H9 (cell line): Measurements from ENCODE around the gene ZBTB38. TPM values are rescaled to one million over a fixed set of nuclear protein-coding genes. Genes with fewer than 3 reads are reported as not detected.

Experiments used
- DNase-seq: peaks from one replicate; pipeline ENCODE4 v3.0.0-alpha.2; 2017
- H2AFZ ChIP-seq: one replicate; pipeline ENCODE4 v1.6.1; 2013; ENCODE audit warnings: mild to moderate bottlenecking, low read length, control low read depth, moderate library complexity
- H2AK5ac ChIP-seq: 2 replicates; pipeline ENCODE4 v1.6.1; 2013; ENCODE audit warnings: low read length, control low read depth, mixed read lengths; ENCODE audit not compliant: insufficient read length
- H2BK120ac ChIP-seq: one replicate; pipeline ENCODE4 v1.6.1; 2013; ENCODE audit warnings: low read depth, mild to moderate bottlenecking, low read length, control low read depth, inconsistent platforms; ENCODE audit not compliant: poor library complexity, severe bottlenecking
- H2BK12ac ChIP-seq: 2 replicates; pipeline ENCODE4 v1.6.1; 2013; ENCODE audit warnings: low read length, control low read depth, mixed read lengths, low read depth; ENCODE audit not compliant: insufficient read length
- H2BK15ac ChIP-seq: 2 replicates; pipeline ENCODE4 v1.6.1; 2013; ENCODE audit warnings: low read depth, low read length, control low read depth
- H2BK20ac ChIP-seq: one replicate; pipeline ENCODE4 v1.6.1; 2013; ENCODE audit warnings: low read depth, mild to moderate bottlenecking, low read length, control low read depth, inconsistent platforms; ENCODE audit not compliant: poor library complexity, severe bottlenecking
- H2BK5ac ChIP-seq: 2 replicates; pipeline ENCODE4 v1.6.1; 2013; ENCODE audit warnings: low read length, control low read depth, mixed read lengths; ENCODE audit not compliant: insufficient read length
- H3K14ac ChIP-seq: 2 replicates; pipeline ENCODE4 v1.6.1; 2013; ENCODE audit warnings: low read length, control low read depth; ENCODE audit not compliant: insufficient read depth
- H3K18ac ChIP-seq: 2 replicates; pipeline ENCODE4 v1.6.1; 2013; ENCODE audit warnings: low read depth, mild to moderate bottlenecking, mixed read lengths, low read length, control low read depth; ENCODE audit not compliant: insufficient read length
- H3K23ac ChIP-seq: 2 replicates; pipeline ENCODE4 v1.6.1; 2013; ENCODE audit warnings: low read length, control low read depth, mixed read lengths, low read depth; ENCODE audit not compliant: insufficient read length
- H3K23me2 ChIP-seq: 2 replicates; pipeline ENCODE4 v1.6.1; 2013; ENCODE audit warnings: low read depth, mild to moderate bottlenecking, mixed read lengths, low read length, control low read depth; ENCODE audit not compliant: insufficient read length, poor library complexity, severe bottlenecking
- H3K27ac ChIP-seq: 2 replicates; pipeline ENCODE4 v1.5.1; 2013; ENCODE audit warnings: low read length, control low read depth, mixed read lengths, low read depth; ENCODE audit not compliant: insufficient read length
- H3K27me3 ChIP-seq: 2 replicates; pipeline ENCODE4 v1.6.1; 2013; ENCODE audit warnings: low read length, control low read depth, inconsistent platforms; ENCODE audit not compliant: insufficient read depth
- H3K4ac ChIP-seq: 2 replicates; pipeline ENCODE4 v1.6.1; 2013; ENCODE audit warnings: low read depth, mild to moderate bottlenecking, control low read depth, inconsistent platforms, low read length, moderate library complexity
- H3K4me1 ChIP-seq: 2 replicates; pipeline ENCODE4 v1.6.1; 2013; ENCODE audit warnings: low read length, control low read depth, inconsistent platforms; ENCODE audit not compliant: insufficient read depth
- H3K4me2 ChIP-seq: 2 replicates; pipeline ENCODE4 v1.6.1; 2013; ENCODE audit warnings: low read length, control low read depth, mixed read lengths; ENCODE audit not compliant: insufficient read length, insufficient read depth
- H3K56ac ChIP-seq: 2 replicates; pipeline ENCODE4 v1.6.1; 2013; ENCODE audit warnings: low read depth, mild to moderate bottlenecking, mixed read lengths, low read length, control low read depth; ENCODE audit not compliant: insufficient read length
- H3K79me1 ChIP-seq: 2 replicates; pipeline ENCODE4 v1.6.1; 2013; ENCODE audit warnings: low read depth, mild to moderate bottlenecking, moderate library complexity, low read length, control low read depth, inconsistent platforms; ENCODE audit not compliant: insufficient read depth, poor library complexity, severe bottlenecking
- H3K79me2 ChIP-seq: 2 replicates; pipeline ENCODE4 v1.6.1; 2013; ENCODE audit warnings: low read length, control low read depth, inconsistent platforms; ENCODE audit not compliant: insufficient read depth
- H3K9ac ChIP-seq: 2 replicates; pipeline ENCODE4 v1.6.1; 2013; ENCODE audit warnings: low read length, control low read depth, mixed read lengths; ENCODE audit not compliant: insufficient read length; ENCODE audit errors: extremely low read depth
- H3K9me3 ChIP-seq: one replicate; pipeline ENCODE4 v1.6.1; 2013; ENCODE audit warnings: low read depth, low read length, inconsistent platforms; ENCODE audit not compliant: control insufficient read depth
- H3T11ph ChIP-seq: one replicate; pipeline ENCODE4 v1.6.1; 2013; ENCODE audit warnings: mild to moderate bottlenecking, low read length, control low read depth, inconsistent platforms
- H4K20me1 ChIP-seq: one replicate; pipeline ENCODE4 v1.6.1; 2013; ENCODE audit not compliant: control insufficient read depth, insufficient read length, insufficient read depth
- H4K5ac ChIP-seq: 2 replicates; pipeline ENCODE4 v1.6.1; 2013; ENCODE audit warnings: low read depth, mild to moderate bottlenecking, mixed read lengths, low read length, control low read depth; ENCODE audit not compliant: insufficient read length
- H4K8ac ChIP-seq: replicated peaks from 2 replicates; pipeline ENCODE4 v1.6.1; 2013; ENCODE audit warnings: low read length, control low read depth, mixed read lengths, low read depth; ENCODE audit not compliant: insufficient read length
- H4K91ac ChIP-seq: 2 replicates; pipeline ENCODE4 v1.6.1; 2013; ENCODE audit warnings: low read depth, mild to moderate bottlenecking, moderate library complexity, mixed read lengths, low read length, control low read depth; ENCODE audit not compliant: insufficient read length
- H3K27ac Mint-ChIP-seq, 3 experiments: 2 replicates in 2 of 3; 3 replicates in 1 of 3; pipeline ENCODE4 v1.8.0; 2020 to 2021; ENCODE audit warnings: mixed read lengths in 3 of 3, mild to moderate bottlenecking in 1 of 3, moderate library complexity in 1 of 3
- H3K27me3 Mint-ChIP-seq: 2 replicates; pipeline ENCODE4 v1.8.0; 2021; ENCODE audit warnings: low read depth, mild to moderate bottlenecking, moderate library complexity, mixed read lengths
- H3K36me3 Mint-ChIP-seq, 3 experiments: 2 replicates in 2 of 3; 3 replicates in 1 of 3; pipeline ENCODE4 v1.8.0; 2020 to 2021; ENCODE audit warnings: low read depth in 3 of 3, mixed read lengths in 3 of 3; ENCODE audit not compliant: insufficient read depth in 1 of 3
- H3K4me1 Mint-ChIP-seq, 2 experiments: 2 replicates each; pipeline ENCODE4 v1.8.0; 2020; ENCODE audit warnings: mixed read lengths in 2 of 2
- H3K4me3 Mint-ChIP-seq, 2 experiments: 2 replicates in 1 of 2; 3 replicates in 1 of 2; pipeline ENCODE4 v1.8.0; 2020 to 2021; ENCODE audit warnings: mild to moderate bottlenecking in 2 of 2, mixed read lengths in 2 of 2, moderate library complexity in 1 of 2
- H3K9me3 Mint-ChIP-seq, 2 experiments: 2 replicates in 1 of 2; 3 replicates in 1 of 2; pipeline ENCODE4 v1.8.0; 2020; ENCODE audit warnings: mild to moderate bottlenecking in 2 of 2, mixed read lengths in 2 of 2, moderate library complexity in 1 of 2
- WGBS: extraction: QIAGEN DNeasy Blood & Tissue Kit; methylation state at CpG from one replicate; pipeline ENCODE4 v1.1.7; 2013; ENCODE audit warnings: missing lambda C conversion rate, low lambda C conversion rate, mixed read lengths; ENCODE audit not compliant: insufficient read length; ENCODE audit errors: extremely low coverage; 5-methylcytosine and 5-hydroxymethylcytosine counted together
- total RNA-seq: library from RNA; stranded (reverse); gene quantifications from 2 replicates; pipeline ENCODE4 v1.2.1, GENCODE V29; 2021
- TF ChIP-seq, protein P1 (sequence below): fragments of 200-600 bp; sonication (generic); conservative IDR thresholded peaks from 3 replicates; pipeline ENCODE4 v1.8.0; 2021; ENCODE audit warnings: antibody characterized with exemption, mild to moderate bottlenecking

Gene ZBTB38
- total RNA-seq, 1 experiment from 2014 or later, result 14.6 TPM

DNA sequence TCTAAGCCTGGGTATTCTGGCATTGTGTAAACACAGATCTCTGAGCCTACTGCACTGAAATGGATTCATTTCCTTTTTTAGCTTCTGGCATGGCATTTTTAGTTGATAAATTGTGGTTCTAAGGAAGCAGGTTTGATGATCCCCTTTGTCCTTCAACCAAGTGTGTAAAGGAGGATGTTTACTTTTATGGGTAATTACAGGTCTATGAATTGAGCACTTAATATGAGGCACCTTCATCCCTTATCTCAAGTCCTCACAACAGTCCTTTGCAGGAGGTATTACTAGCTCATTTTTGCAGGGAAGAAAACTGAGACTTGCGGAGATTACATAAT, 30.8 kb upstream of the ZBTB38 start:
- H2AFZ ChIP-seq, result no peak overlapping the region
- H3K36me3 Mint-ChIP-seq, result no peaks in the 10 kb centered on the region

More for the DNA sequence above, 30.8 kb upstream of the ZBTB38 start:
- Histone ChIP-seq H3K79me1 (no peaks in the 10 kb centered on the region), H3K9ac (no peak overlapping the region), H4K20me1 (no peaks in the 10 kb centered on the region), H3K23ac (no peak overlapping the region), H4K8ac (no peak overlapping the region), H3T11ph (no peak overlapping the region), H3K79me2 (no peaks in the 10 kb centered on the region), H3K18ac (no peak overlapping the region), H2BK15ac (no peak overlapping the region), H4K5ac (no peak overlapping the region), H2BK20ac (no peak overlapping the region), H3K4ac (no peak overlapping the region), H3K4me1 (no peaks in the 10 kb centered on the region; the same call in 1 of the 2 replicates), H3K14ac (no peak overlapping the region), H2BK120ac (no peak overlapping the region), H3K56ac (no peak overlapping the region), H4K91ac (no peak overlapping the region), H2BK12ac (no peak overlapping the region), H3K9me3 (no peaks in the 10 kb centered on the region), H2BK5ac (no peak overlapping the region), H3K23me2 (no peaks in the 10 kb centered on the region), H3K4me2 (no peak overlapping the region), H3K27ac (no peak overlapping the region), H3K27me3 (no peaks in the 10 kb centered on the region), H2AK5ac (no peak overlapping the region)
- H3K9me3 Mint-ChIP-seq, result no peaks in the 10 kb centered on the region
- no peak overlapping the region for H3K4me3 Mint-ChIP-seq
- WGBS, result no CpG with 5 or more reads among the region's 1 CpG
- H3K27ac Mint-ChIP-seq, result no peak overlapping the region
- peaks cover 8% of the 10 kb centered on the region in 2 experiments for H3K4me1 Mint-ChIP-seq
- no peaks in the 10 kb centered on the region; the same call in 1 of the 2 replicates for H3K27me3 Mint-ChIP-seq
- TF ChIP-seq, protein P1, sequence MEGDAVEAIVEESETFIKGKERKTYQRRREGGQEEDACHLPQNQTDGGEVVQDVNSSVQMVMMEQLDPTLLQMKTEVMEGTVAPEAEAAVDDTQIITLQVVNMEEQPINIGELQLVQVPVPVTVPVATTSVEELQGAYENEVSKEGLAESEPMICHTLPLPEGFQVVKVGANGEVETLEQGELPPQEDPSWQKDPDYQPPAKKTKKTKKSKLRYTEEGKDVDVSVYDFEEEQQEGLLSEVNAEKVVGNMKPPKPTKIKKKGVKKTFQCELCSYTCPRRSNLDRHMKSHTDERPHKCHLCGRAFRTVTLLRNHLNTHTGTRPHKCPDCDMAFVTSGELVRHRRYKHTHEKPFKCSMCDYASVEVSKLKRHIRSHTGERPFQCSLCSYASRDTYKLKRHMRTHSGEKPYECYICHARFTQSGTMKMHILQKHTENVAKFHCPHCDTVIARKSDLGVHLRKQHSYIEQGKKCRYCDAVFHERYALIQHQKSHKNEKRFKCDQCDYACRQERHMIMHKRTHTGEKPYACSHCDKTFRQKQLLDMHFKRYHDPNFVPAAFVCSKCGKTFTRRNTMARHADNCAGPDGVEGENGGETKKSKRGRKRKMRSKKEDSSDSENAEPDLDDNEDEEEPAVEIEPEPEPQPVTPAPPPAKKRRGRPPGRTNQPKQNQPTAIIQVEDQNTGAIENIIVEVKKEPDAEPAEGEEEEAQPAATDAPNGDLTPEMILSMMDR, result no peak
- no peak for DNase-seq
